Adipose tissue (tissue), 3 donors: ENCODE results near the gene IRAK2. TPM values are rescaled to one million over a fixed set of nuclear protein-coding genes. Genes with fewer than 3 reads are reported as not detected.
"Not testable (repeated sequence)": the region's sequence is repeated elsewhere in the genome, so short reads cannot be mapped to it uniquely, and the experiment has no call there.

Experiments
- H3K27ac ChIP-seq: one replicate; pipeline ENCODE4 v1.5.1; 2013; ENCODE audit warnings: low read depth, low read length
- WGBS, 3 donors: extraction: QIAGEN DNeasy Blood & Tissue Kit; methylation state at CpG; one replicate each; pipeline ENCODE4 v1.1.7; 2013; 5-methylcytosine and 5-hydroxymethylcytosine counted together
- polyA plus RNA-seq, 3 donors: library from polyadenylated mRNA; stranded (reverse); fragments of 200-250 nt; gene quantifications; one replicate each; pipeline ENCODE4 v1.2.3, GENCODE V29; 2013
- donor health status: healthy with polysubstance abuse.
- donor health status: Bipolar disorder and iron deficiency.
- donor health status: healthy.

IRAK2 gene
- polyA plus RNA-seq, 3 donors = 0.67 to 10.4 (median 2.6) TPM

GRCh38 chr3:10268116-10268515 is 103.4 kb downstream of the IRAK2 start:
- no peak overlapping the region for H3K27ac ChIP-seq

DNA sequence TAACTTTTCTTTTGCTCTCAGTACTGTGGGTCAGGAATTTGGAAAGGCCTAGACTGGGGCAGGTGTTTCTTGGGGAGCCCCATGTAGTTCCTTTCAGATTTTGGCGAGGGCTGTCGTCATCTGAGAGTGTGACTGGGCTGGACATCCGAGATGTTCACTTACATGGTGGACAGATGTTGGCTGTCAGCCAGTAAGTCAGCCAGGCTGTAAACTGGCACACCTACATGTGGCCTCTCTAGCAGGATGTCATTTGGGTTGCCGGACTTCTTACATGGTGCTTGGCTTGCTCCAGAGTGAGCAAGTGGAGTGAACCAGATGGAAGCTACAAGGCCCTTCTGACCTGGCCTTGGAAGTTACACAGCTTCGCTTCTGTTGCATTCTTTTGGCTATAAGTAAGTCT is 104.2 kb downstream of the IRAK2 start:
- no peak overlapping the region for H3K27ac ChIP-seq
- WGBS, 3 donors = 91 to 95% (median 92%) methylated on average over 5 of the region's 5 CpGs

DNA sequence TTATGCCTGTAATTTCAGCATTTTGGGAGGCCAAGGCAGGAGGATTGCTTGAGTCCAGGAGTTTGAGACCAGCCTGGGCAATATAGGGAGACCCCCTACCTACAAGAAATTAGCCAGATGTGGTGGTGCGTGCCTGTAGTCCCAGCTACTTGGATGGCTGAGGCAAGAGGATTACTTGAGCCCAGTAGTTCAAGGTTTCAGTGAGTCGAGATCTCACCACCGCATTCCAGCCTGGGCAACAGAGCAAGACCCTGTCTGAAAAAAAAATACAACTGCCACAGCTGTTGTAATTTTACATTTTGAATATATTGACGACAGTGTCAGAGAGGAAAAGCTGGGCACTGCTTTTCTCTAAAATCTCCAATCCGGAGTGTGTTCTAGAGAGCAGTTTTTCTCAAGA is 104.7 kb downstream of the IRAK2 start:
- no peak overlapping the region for H3K27ac ChIP-seq
- WGBS, 3 donors = 91 to 98% (median 96%) methylated on average over 5 of the region's 5 CpGs

- 94 to 97% (median 96%) methylated on average over 11 of the region's 11 CpGs for WGBS, 3 donors
- H3K27ac ChIP-seq = not testable (repeated sequence)
Measured at GRCh38 chr3:10272476-10272875, 107.8 kb downstream of the IRAK2 start.

DNA sequence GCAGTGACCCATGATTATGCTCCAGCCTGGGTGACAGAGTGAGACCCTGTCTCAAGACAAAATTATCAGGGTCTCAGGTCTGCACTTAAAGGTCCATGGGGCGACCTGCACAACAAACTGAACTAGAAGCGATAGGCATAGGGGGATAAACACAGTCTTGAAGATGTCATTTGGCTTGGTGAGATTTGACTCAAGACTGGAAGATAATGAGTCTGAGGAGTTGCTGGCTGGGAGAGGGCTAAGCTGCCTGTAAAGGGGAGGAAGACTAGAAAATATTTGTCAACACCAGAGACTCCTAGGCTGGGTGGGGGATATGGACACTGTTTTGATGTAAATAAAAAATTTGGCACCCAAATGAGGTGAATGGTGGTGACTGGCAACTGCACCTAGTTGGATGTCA is 108.3 kb downstream of the IRAK2 start:
- no peak overlapping the region for H3K27ac ChIP-seq
- WGBS, 3 donors = 90 to 97% (median 97%) methylated on average over 2 of the region's 2 CpGs

DNA sequence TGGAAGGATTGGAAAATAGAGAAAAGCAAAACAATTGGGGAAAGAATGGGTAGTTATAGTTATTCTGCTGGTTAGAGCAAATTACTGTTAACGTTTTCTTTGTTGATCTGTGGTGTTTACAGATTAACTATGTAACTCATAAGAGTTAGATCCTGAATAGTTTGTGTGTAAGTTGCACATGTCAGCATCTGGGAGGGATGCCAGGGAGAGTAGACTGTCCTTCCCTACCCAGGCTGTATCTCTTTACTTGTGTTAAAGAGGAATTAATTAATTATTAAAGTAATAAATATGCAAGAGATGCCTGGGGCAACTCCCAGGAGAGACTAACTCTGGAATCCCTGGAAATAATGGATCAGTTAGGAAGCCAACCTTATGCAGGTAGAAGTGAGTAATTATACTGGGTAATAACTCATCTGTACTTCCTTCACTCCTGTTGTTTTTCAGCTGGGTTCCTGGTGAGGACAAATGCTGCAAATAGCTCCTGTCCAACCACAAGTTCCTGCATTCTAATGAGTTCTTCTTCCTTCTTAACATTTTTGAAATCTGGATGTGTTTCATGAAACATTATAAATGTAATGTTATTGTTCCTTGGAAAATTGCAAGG is 109.1 kb downstream of the IRAK2 start:
- 3 to 21% (median 9%) methylated on average over 1 of the region's 1 CpG for WGBS, 3 donors
- H3K27ac ChIP-seq = no peak overlapping the region

GRCh38 chr3:10274601-10275000 is 109.9 kb downstream of the IRAK2 start:
- no peak overlapping the region for H3K27ac ChIP-seq
- WGBS, 3 donors = 48 to 78% (median 65%) methylated on average over 1 of the region's 1 CpG

- no peak overlapping the region for H3K27ac ChIP-seq
- 69 to 85% (median 85%) methylated on average over 3 of the region's 3 CpGs for WGBS, 3 donors
Measured at GRCh38 chr3:10277115-10277625, 112.5 kb downstream of the IRAK2 start.

DNA sequence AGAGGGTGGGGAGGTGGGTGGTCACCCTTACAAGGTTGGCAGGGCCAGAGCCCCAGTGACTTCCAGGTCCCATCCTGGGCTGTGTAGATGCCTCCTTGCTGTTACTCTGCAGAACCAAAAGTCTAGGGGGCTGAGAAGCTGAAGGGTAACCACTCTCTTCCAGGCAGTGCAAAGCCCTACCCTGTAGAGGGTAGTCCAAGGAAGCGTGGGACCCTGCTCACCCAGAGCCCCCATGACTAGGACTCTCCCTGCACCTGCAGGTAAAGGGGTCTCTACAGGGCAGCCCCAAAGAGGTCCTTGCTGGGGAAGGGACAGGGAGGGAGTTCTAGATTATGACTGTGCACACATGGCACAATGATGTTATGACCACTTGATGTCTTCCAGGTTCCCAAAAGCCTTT is 113.8 kb downstream of the IRAK2 start:
- no peak overlapping the region for H3K27ac ChIP-seq

DNA sequence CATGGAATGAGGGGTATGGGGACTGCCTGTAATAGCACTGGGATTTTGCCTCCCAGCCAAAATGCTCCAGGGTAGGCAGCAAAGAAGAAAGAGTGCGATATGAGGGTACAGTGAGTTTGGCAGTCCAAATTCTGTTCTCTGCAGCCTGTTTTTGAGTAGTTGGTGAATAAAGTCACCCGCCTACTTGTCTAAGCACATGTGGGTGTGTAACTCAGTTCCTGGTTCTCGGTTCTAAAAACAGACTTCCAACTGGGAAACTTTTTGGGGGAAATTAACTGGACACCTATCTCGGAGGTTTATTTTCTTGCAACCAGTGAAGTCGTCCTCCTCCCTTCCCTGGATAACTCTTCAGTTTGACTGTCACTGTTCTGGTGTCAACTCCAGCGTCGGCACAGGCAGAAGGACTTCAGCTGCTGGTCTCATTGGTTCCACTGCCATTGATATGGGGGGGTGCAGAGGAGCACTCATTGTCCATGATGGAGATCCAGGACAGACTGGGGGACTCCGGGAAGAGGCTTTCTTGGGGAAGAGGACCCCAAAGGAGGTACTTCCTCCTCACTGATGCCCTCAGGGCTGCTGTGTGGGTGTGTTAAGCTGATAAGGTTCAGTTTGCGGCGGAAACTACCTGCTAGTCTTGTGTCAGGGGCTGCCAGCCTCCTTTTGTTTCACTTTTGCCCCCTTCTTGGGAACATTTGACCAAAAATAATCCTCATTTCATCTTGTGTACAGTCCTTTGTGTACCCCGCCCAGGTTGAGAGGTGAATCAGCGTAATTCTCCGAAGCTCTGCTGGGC is 114.9 kb downstream of the IRAK2 start:
- WGBS, 3 donors = 88 to 93% (median 92%) methylated on average over 13 of the region's 13 CpGs
- H3K27ac ChIP-seq = no peak overlapping the region

More for the DNA sequence above, 113.8 kb downstream of the IRAK2 start:
- WGBS, 3 donors = 93 to 100% (median 94%) methylated on average over 1 of the region's 1 CpG

GRCh38 chr3:10280177-10280529 is 115.4 kb downstream of the IRAK2 start:
- 81 to 85% (median 85%) methylated on average over 5 of the region's 5 CpGs for WGBS, 3 donors
- H3K27ac ChIP-seq = no peak overlapping the region

GRCh38 chr3:10280571-10280970 is 115.9 kb downstream of the IRAK2 start:
- H3K27ac ChIP-seq = no peak overlapping the region
- 78 to 88% (median 87%) methylated on average over 6 of the region's 6 CpGs for WGBS, 3 donors

DNA sequence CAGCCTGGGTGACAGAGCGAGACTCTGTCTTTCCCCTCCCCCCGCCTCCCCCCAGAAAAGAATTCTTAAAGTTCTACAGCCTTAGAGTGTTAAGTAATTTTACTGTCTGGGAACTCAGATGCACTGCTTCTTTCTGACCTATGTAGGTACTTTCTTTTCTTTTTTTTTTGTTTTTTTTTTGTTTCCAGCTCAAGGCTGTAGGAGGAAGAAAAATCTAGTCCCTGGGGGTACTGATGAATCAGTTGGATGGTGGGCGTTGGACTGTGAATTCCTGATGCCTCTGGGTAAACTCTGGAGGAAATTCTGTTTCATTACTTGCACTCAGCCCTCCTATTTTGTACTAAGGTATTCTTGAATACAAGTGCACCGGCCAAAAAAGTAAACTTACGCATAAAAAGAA is 117.2 kb downstream of the IRAK2 start:
- no peak overlapping the region for H3K27ac ChIP-seq
- 73 to 91% (median 80%) methylated on average over 5 of the region's 5 CpGs for WGBS, 3 donors

GRCh38 chr3:10283638-10284037 is 118.9 kb downstream of the IRAK2 start:
- WGBS, 3 donors = 37 to 73% (median 71%) methylated on average over 5 of the region's 5 CpGs
- H3K27ac ChIP-seq = no peak overlapping the region

DNA sequence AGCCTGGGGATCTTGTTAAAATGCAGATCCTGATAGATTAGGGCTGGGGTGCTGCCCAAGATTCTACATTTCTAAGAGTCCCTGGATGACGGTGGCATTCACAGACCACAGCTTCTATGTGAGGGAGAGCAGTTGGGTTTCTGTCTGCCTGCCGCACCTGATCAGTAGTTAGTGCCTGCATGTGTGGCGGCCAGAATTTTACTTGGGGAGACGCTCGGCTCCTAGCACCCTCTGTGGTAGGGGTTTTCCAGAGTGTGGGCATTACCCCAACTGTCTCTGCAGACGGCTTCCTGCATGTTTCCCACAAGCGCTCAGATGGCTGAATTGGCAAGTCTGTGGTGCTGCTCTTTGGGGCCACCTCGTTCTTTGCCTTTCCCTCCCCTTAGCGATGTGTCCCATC is 119.8 kb downstream of the IRAK2 start:
- 56 to 88% (median 65%) methylated on average over 9 of the region's 9 CpGs for WGBS, 3 donors
- H3K27ac ChIP-seq = no peak overlapping the region

DNA sequence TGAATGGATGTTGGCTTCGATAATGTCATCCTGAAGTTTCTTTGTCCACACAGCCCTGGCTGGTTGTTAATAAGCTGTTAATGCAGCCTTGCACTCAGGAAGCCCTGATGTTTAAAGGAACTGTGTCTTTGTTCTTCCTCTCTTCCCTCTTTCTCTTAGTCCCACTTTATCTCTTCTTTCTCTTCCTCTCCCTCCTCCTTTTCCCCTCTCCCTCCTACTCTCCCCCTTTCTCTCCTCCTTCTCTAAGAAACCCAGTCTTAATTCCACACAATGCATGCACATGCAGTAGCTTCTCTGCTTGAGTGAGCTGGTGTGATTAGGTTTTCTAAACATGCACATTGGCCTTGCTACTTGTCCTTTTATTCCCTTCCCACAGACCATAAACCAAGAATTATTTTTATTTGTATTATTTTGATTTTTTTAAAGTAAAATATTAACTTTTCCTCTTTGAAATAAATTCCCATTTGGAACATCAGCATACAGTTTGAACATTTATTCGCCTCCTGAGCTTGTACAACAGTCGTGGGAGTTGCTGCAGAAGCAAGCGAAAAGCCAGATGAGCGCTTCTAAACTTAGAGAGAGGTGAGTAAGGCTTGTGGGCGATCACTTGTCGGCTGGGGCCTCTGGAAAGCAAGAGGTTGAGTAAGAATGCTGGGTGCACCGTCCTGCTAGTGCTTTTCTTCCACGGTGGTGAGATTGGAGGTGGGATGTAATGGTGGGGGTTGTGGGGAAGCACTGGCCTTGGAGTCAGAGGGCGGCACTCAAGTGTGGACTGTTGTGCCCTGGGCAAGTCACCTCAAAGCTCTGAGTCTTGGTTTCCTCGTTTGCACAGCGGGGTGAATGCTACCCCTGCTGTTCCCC is 120.8 kb downstream of the IRAK2 start:
- WGBS, 3 donors = 72 to 83% (median 81%) methylated on average over 12 of the region's 12 CpGs
- no peak overlapping the region for H3K27ac ChIP-seq

DNA sequence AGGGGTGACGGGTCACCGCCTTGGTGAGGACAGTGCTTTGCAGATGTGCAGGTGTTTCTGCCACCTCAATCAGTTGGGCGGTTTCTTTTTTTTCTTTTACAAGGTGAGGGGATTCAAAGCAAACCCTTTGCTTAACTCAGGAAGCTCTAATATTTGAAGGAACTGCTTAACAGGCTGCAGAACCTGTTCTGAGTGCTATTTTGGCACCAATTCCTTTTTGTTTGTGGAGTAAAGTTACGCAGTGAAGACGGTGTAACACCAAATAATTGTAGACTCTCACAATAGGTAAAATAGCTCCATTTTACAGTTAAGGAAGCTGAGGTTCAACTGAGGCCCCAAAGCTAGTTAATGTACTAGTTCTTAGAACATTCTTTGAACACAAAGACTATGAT is 121.4 kb downstream of the IRAK2 start:
- 63 to 94% (median 90%) methylated on average over 5 of the region's 5 CpGs for WGBS, 3 donors
- no peak overlapping the region for H3K27ac ChIP-seq

DNA sequence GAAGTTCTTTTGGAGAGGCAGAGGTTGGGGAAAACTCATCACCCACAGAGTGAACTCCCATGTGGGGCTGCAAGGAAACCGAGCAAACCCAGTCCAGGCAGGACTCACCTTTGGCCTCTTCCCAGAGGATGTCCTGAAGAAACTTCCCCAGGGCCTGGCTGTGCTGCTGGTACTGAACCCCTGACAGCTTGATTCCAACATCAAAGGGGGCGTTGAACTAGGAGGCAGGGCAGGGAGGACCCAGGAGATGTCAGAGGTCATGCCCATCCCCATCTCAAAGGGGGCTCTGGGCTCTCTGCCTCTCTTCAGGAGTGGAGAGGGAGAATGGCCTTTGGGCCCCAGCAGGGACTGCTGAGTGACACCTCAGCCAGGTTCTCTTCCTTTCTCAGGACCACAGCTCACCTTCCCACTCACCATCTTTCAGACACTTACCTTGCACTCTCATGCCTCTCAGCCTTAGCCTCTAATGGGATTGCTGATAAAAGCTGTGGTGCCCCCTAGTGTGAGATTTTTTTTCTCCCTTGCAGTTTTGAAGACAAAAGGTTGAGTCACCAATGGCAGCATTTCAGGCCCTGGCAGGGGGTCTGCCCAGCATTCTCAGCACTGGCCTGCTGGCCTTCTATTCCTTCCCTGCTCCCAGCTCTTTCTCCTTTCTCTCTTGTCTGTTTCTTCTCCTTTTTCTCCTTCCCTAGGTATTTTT is 122.0 kb downstream of the IRAK2 start:
- 41 to 92% (median 67%) methylated on average over 2 of the region's 2 CpGs for WGBS, 3 donors
- no peak overlapping the region for H3K27ac ChIP-seq
